Osteoblast (primary cell): ENCODE data around the gene CYP51A1. TPM values are rescaled to one million over a fixed set of nuclear protein-coding genes. Genes with fewer than 3 reads are reported as not detected.
"Not testable (repeated sequence)": the region's sequence is repeated elsewhere in the genome, so short reads cannot be mapped to it uniquely, and the experiment has no call there.

Source experiments
- DNase-seq: peaks from one replicate; pipeline ENCODE4 v3.0.0; 2011; ENCODE audit warnings: low spot score, mixed read lengths; ENCODE audit not compliant: insufficient read length; ENCODE audit errors: missing footprints
- H2AFZ ChIP-seq: 2 replicates; pipeline ENCODE4 v1.6.0; 2011; ENCODE audit warnings: mild to moderate bottlenecking, low read length
- H3K27ac ChIP-seq: 2 replicates; pipeline ENCODE4 v1.5.1; 2011; ENCODE audit warnings: mild to moderate bottlenecking, low read depth, low read length, moderate library complexity
- H3K27me3 ChIP-seq: 2 replicates; pipeline ENCODE4 v1.6.0; 2012; ENCODE audit warnings: mild to moderate bottlenecking, control low read depth, inconsistent platforms, low read length, moderate library complexity; ENCODE audit not compliant: insufficient read depth
- H3K36me3 ChIP-seq: 2 replicates; pipeline ENCODE4 v1.5.1; 2011; ENCODE audit warnings: mild to moderate bottlenecking, low read length, control low read depth, moderate library complexity; ENCODE audit not compliant: insufficient read depth
- H3K4me1 ChIP-seq: 2 replicates; pipeline ENCODE4 v1.5.1; 2011; ENCODE audit warnings: mild to moderate bottlenecking, low read length, control low read depth, moderate library complexity; ENCODE audit not compliant: insufficient read depth
- H3K4me2 ChIP-seq: 2 replicates; pipeline ENCODE4 v1.6.0; 2011; ENCODE audit warnings: mild to moderate bottlenecking, low read length; ENCODE audit not compliant: insufficient read depth
- H3K4me3 ChIP-seq: fragments of 200-600 bp; sonication (generic); 3 replicates; pipeline ENCODE4 v1.5.1; 2012; ENCODE audit warnings: mild to moderate bottlenecking, low read length, inconsistent platforms; ENCODE audit not compliant: insufficient read depth
- H3K79me2 ChIP-seq: 2 replicates; pipeline ENCODE4 v1.6.0; 2012; ENCODE audit warnings: mild to moderate bottlenecking, low read length, control low read depth, inconsistent platforms; ENCODE audit not compliant: insufficient read depth
- H3K9me3 ChIP-seq: 2 replicates; pipeline ENCODE4 v1.5.1; 2011; ENCODE audit warnings: low read depth, low read length, control low read depth
- H4K20me1 ChIP-seq: 2 replicates; pipeline ENCODE4 v1.6.0; 2012; ENCODE audit warnings: mild to moderate bottlenecking, low read length, control low read depth; ENCODE audit not compliant: insufficient read depth
- total RNA-seq: library from RNA; depleted of rRNA; stranded (reverse); fragments of >200 nt; gene quantifications from 2 replicates; pipeline ENCODE4 v1.2.3, GENCODE V29; 2012
- TF ChIP-seq, protein P1 (sequence below): IDR thresholded peaks from 2 replicates; pipeline ENCODE4 v1.5.1; 2011; ENCODE audit warnings: mild to moderate bottlenecking, low read depth, low read length, moderate library complexity; ENCODE audit errors: extremely low read depth

CYP51A1 gene
- total RNA-seq, 1 donor = 283 TPM

DNA sequence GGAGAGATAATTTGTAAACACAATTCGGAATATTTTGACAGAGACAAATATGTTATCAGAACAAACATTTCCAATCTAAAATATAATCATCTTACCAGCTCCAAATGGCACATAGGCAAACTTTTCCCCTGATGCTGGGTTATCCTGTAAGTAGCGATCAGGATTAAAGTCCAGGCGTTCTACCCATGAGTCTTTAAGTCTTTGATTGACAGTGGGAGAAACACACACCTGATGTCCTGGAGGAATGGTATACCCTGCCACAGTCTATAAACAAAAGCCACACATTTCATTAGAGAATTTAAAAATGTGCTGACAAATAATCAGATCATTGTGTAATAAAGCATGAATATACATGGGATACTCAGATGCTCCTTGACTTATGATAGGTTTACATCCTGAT lies 17.3 kb downstream of the CYP51A1 start:
- H3K9me3 ChIP-seq = no peaks in the 10 kb centered on the region
- no peak overlapping the region for H3K27ac ChIP-seq
- no peaks in the 10 kb centered on the region for H3K4me1 ChIP-seq
- H3K79me2 ChIP-seq = peaks cover 63% of the 10 kb centered on the region
- H4K20me1 ChIP-seq = peaks cover 10% of the 10 kb centered on the region
- H3K27me3 ChIP-seq = no peaks in the 10 kb centered on the region
- no peak overlapping the region for H3K4me3 ChIP-seq
- TF ChIP-seq, protein P1, sequence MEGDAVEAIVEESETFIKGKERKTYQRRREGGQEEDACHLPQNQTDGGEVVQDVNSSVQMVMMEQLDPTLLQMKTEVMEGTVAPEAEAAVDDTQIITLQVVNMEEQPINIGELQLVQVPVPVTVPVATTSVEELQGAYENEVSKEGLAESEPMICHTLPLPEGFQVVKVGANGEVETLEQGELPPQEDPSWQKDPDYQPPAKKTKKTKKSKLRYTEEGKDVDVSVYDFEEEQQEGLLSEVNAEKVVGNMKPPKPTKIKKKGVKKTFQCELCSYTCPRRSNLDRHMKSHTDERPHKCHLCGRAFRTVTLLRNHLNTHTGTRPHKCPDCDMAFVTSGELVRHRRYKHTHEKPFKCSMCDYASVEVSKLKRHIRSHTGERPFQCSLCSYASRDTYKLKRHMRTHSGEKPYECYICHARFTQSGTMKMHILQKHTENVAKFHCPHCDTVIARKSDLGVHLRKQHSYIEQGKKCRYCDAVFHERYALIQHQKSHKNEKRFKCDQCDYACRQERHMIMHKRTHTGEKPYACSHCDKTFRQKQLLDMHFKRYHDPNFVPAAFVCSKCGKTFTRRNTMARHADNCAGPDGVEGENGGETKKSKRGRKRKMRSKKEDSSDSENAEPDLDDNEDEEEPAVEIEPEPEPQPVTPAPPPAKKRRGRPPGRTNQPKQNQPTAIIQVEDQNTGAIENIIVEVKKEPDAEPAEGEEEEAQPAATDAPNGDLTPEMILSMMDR = no peak
- no peak for DNase-seq
- peaks cover 29% of the 10 kb centered on the region for H3K36me3 ChIP-seq
- no peak overlapping the region for H3K4me2 ChIP-seq
- no peak overlapping the region for H2AFZ ChIP-seq

DNA sequence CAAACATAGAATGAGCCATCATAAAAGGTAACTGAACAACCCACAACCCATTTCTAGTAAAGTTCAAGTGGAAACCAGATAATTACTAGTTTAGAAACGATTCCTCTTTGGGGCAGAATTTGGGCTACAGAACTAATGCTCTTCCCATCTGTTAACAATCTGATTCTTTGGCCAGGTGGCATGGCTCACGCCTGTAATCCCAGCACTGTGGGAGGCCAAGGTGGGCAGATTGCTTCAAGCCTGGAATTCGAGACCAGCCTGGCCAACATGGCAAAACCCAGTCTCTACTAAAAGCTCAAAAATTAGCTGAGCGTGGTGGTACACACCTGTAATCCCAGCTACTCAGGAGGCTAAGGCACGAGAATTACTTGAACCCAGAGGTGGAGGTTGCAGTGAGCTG lies 18.5 kb downstream of the CYP51A1 start:
- H3K9me3 ChIP-seq = no peaks in the 10 kb centered on the region
- TF ChIP-seq, protein P1 = no peak
- no peak overlapping the region for H3K4me2 ChIP-seq
- H3K27ac ChIP-seq = no peak overlapping the region
- no peak overlapping the region for H3K4me3 ChIP-seq
- peaks cover 10% of the 10 kb centered on the region for H4K20me1 ChIP-seq
- H3K4me1 ChIP-seq = no peaks in the 10 kb centered on the region
- no peak for DNase-seq
- peaks cover 28% of the 10 kb centered on the region for H3K36me3 ChIP-seq
- peaks cover 51% of the 10 kb centered on the region for H3K79me2 ChIP-seq
- no peaks in the 10 kb centered on the region for H3K27me3 ChIP-seq
- H2AFZ ChIP-seq = no peak overlapping the region

DNA sequence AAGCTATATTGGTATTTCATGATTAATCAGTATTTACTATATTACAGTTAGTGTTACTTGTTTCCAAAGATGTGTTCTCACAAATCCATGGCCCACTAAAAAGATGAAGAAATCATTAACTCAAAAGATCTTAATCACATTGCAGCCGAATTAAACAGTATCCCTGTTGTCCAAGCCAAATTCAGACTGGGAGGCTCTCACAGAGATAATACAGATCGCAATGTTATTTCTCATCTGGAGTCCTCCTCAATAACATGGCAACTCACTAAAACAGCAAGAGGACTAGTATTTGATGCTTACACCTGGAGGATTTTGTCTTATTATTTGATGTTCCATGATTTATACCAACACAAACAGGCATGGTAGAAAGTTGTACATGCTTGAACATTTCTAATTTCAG lies 23.4 kb downstream of the CYP51A1 start:
- Histone ChIP-seq H3K27me3 (no peaks in the 10 kb centered on the region), H2AFZ (no peak overlapping the region), H3K79me2 (peaks cover 17% of the 10 kb centered on the region), H3K27ac (no peak overlapping the region), H3K4me1 (no peaks in the 10 kb centered on the region), H4K20me1 (no peaks in the 10 kb centered on the region), H3K4me3 (no peak overlapping the region), H3K36me3 (peaks cover 51% of the 10 kb centered on the region), H3K9me3 (no peaks in the 10 kb centered on the region), H3K4me2 (no peak overlapping the region)
- TF ChIP-seq, protein P1 = no peak
- no peak for DNase-seq

DNA sequence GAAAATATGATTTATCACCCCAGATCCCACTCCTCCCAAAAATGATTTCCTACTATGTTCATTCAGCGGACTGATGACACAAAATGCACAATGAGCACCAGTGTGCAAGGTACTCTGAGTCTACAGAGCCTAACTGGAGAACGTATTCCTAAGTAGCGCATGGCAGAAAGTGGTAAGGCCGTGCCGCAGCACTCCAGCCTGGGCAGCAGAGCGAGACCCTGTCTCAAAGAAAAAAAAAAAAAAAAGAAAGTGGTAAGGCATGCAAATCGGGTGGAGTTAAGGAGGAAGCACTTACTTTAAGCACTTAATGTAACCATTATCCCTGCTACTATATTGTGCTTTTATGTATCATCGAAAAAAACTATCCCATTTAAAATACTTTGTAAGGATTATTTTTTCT lies 25.5 kb downstream of the CYP51A1 start:
- DNase-seq = no peak
- peaks cover 49% of the 10 kb centered on the region for H3K36me3 ChIP-seq
- H2AFZ ChIP-seq = no peak overlapping the region
- H3K4me2 ChIP-seq = no peak overlapping the region
- H3K4me1 ChIP-seq = no peaks in the 10 kb centered on the region
- H3K27me3 ChIP-seq = no peaks in the 10 kb centered on the region
- TF ChIP-seq, protein P1 = no peak
- no peaks in the 10 kb centered on the region for H3K9me3 ChIP-seq
- no peaks in the 10 kb centered on the region for H4K20me1 ChIP-seq
- no peaks in the 10 kb centered on the region for H3K79me2 ChIP-seq
- H3K4me3 ChIP-seq = no peak overlapping the region
- no peak overlapping the region for H3K27ac ChIP-seq

DNA sequence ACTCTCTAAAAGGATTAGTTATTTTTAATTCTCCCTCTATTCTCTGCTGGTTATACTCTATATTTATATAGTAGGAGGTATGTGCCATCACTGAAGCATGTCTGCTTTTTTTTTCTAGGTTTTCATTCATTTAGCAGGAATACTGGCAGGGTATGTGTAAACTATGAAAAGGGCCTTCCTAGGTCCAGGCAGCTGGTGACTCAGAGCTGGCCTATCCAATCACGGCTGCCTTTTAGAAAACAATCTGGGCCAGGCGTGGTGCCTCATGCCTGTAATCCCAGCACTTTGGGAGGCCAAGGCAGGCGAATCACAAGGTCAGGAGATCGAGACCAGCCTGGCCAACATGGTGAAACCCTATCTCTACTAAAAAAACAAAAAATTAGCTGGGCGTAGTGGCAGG lies 31.4 kb downstream of the CYP51A1 start:
- peaks cover 53% of the 10 kb centered on the region for H3K36me3 ChIP-seq
- not testable (repeated sequence) for H4K20me1 ChIP-seq

More for the DNA sequence above, 31.4 kb downstream of the CYP51A1 start:
- not testable (repeated sequence) for H3K27me3 ChIP-seq, H3K4me1 ChIP-seq, H3K4me2 ChIP-seq, H3K9me3 ChIP-seq, H2AFZ ChIP-seq, H3K27ac ChIP-seq, H3K4me3 ChIP-seq, H3K79me2 ChIP-seq
- peak; percentile 65 for DNase-seq
